K562 (cell line): ENCODE measurements around the gene ASPHD2. TPM values are rescaled to one million over a fixed set of nuclear protein-coding genes. Genes with fewer than 3 reads are reported as not detected.

Experiments
- ATAC-seq: fragments of 200-7000 bp; cut with Tn5 transposase; 3 replicates; pipeline ENCODE4 v1.9.1; 2020; ENCODE audit warnings: moderate library complexity
- BruUV-seq: library from RNA; stranded (reverse); fragments of 400-500 nt; replicated peaks from 2 replicates; lab custom pipeline; 2021; lab: Mats Ljungman, UMichigan
- CTCF ChIA-PET: fragments of 300-600 bp; formaldehyde crosslinking; extraction: SDS; loops from one replicate; lab custom pipeline; 2021; ENCODE audit warnings: low intra/inter-chr PET ratio; lab: Yijun Ruan, JAX
- POLR2A ChIA-PET: fragments of 300-600, 350-650 bp; sonication (Branson Sonifier 250); formaldehyde crosslinking; extraction: SDS; loops from one replicate; lab custom pipeline; 2021; ENCODE audit warnings: antibody characterized with exemption, inconsistent platforms; lab: Yijun Ruan, JAX
- DNase-seq, 4 experiments: peaks; one replicate each; pipeline versions ENCODE4 v3.0.0 to v3.0.0-alpha.2; 2011 to 2018; ENCODE audit warnings: low spot score in 3 of 4, mixed read lengths in 3 of 4; ENCODE audit errors: extremely low read depth in 1 of 4
- FAIRE-seq: peaks from 2 replicates; lab custom pipeline; 2011; peaks lifted over from hg19 to GRCh38; lab: Jason Lieb, UNC
- H2AFZ ChIP-seq: 2 replicates; pipeline ENCODE4 v1.6.0; 2011; ENCODE audit warnings: low read depth, low read length, control low read depth, inconsistent platforms
- H3K27ac ChIP-seq: fragments of 200-600 bp; 3 replicates; pipeline ENCODE4 v1.8.0; 2011; ENCODE audit warnings: low read depth, mild to moderate bottlenecking, control low read depth, inconsistent platforms, low read length, moderate library complexity, mixed read lengths; ENCODE audit errors: extremely low read depth
- H3K27me3 ChIP-seq, 2 experiments: fragments of 300-600 bp in 1 of 2; 2 replicates in 1 of 2; 3 replicates in 1 of 2; pipeline versions ENCODE4 v1.6.0 to v1.8.0; 2011; ENCODE audit warnings: inconsistent platforms in 2 of 2, low read length in 2 of 2, mild to moderate bottlenecking in 1 of 2, mixed read lengths in 1 of 2, moderate library complexity in 1 of 2; ENCODE audit not compliant: control insufficient read depth in 2 of 2, insufficient read depth in 2 of 2
- H3K36me3 ChIP-seq: fragments of 300-600 bp; 3 replicates; pipeline ENCODE4 v1.8.0; 2011; ENCODE audit warnings: mild to moderate bottlenecking, low read length, inconsistent platforms; ENCODE audit not compliant: control insufficient read depth, insufficient read depth
- H3K4me1 ChIP-seq, 2 experiments: fragments of 200-600 bp in 1 of 2; replicated peaks in 1 of 2; 2 replicates in 1 of 2; 3 replicates in 1 of 2; pipeline versions ENCODE4 v1.5.1 to v1.8.0; 2011; ENCODE audit warnings: inconsistent platforms in 2 of 2, low read length in 2 of 2, mild to moderate bottlenecking in 1 of 2, mixed read lengths in 1 of 2, moderate library complexity in 1 of 2; ENCODE audit not compliant: control insufficient read depth in 2 of 2, insufficient read depth in 2 of 2
- H3K4me2 ChIP-seq: 2 replicates; pipeline ENCODE4 v1.6.1; 2011; ENCODE audit warnings: low read length, control low read depth, inconsistent platforms, mixed read lengths; ENCODE audit not compliant: insufficient read depth
- H3K4me3 ChIP-seq: fragments of 200-600 bp; sonication (generic), shearing (Covaris generic); 2 replicates; pipeline ENCODE4 v1.5.1; 2016; ENCODE audit warnings: control low read depth, inconsistent platforms
- H3K79me2 ChIP-seq: fragments of 200-600 bp; 3 replicates; pipeline ENCODE4 v1.8.0; 2011; ENCODE audit warnings: low read length, inconsistent platforms; ENCODE audit not compliant: control insufficient read depth, insufficient read depth
- H3K9ac ChIP-seq, 2 experiments: 2 replicates each; pipeline versions ENCODE4 v1.6.0 to v1.6.1; 2011; ENCODE audit warnings: low read depth in 2 of 2, low read length in 2 of 2, control low read depth in 1 of 2, inconsistent platforms in 1 of 2, mild to moderate bottlenecking in 1 of 2, mixed read lengths in 1 of 2; ENCODE audit not compliant: insufficient read depth in 1 of 2
- H3K9me1 ChIP-seq: one replicate; pipeline ENCODE4 v1.6.0; 2011; ENCODE audit warnings: inconsistent platforms, mild to moderate bottlenecking, low read length, moderate library complexity; ENCODE audit not compliant: control insufficient read depth, insufficient read depth
- H3K9me3 ChIP-seq: replicated peaks from 2 replicates; pipeline ENCODE4 v1.5.1; 2011; ENCODE audit warnings: low read depth, low read length, inconsistent platforms; ENCODE audit not compliant: control insufficient read depth, insufficient read depth
- H4K20me1 ChIP-seq: replicated peaks from 2 replicates; pipeline ENCODE4 v1.6.1; 2011; ENCODE audit warnings: low read length, inconsistent platforms, mixed read lengths; ENCODE audit not compliant: control insufficient read depth, insufficient read depth
- ARNT ChIP-seq, 2 experiments: fragments of 450-650 bp; IDR thresholded peaks; 2 replicates each; pipeline ENCODE4 v1.6.1; 2016; ENCODE audit warnings: mild to moderate bottlenecking in 1 of 2
- ETV5 ChIP-seq: sonication (generic); formaldehyde crosslinking; IDR thresholded peaks from 2 replicates; pipeline ENCODE4 v1.4.0; 2020; ENCODE audit warnings: low read depth, mild to moderate bottlenecking, missing genetic modification reagents
- KAT2B ChIP-seq: IDR thresholded peaks from one replicate; pipeline ENCODE4 v1.6.1; 2012; ENCODE audit warnings: low read depth, mild to moderate bottlenecking, control low read depth, inconsistent platforms, low read length, moderate library complexity
- NFE2 ChIP-seq: IDR thresholded peaks from 2 replicates; pipeline ENCODE4 v1.6.1; 2014; ENCODE audit warnings: antibody characterized with exemption, low read depth
- RFX1 ChIP-seq: fragments of 450-650 bp; IDR thresholded peaks from 2 replicates; pipeline ENCODE4 v1.6.1; 2016; ENCODE audit warnings: mild to moderate bottlenecking, moderate library complexity
- SNIP1 ChIP-seq: fragments of 450-650 bp; IDR thresholded peaks from 2 replicates; pipeline ENCODE4 v1.7.1; 2017; ENCODE audit warnings: low read depth, mild to moderate bottlenecking
- YY1 ChIP-seq, 3 experiments: IDR thresholded peaks; 2 replicates each; pipeline ENCODE4 v1.6.1; 2011; ENCODE audit warnings: low read length in 2 of 3, mild to moderate bottlenecking in 2 of 3, moderate library complexity in 2 of 3, borderline replicate concordance in 1 of 3, control low read depth in 1 of 3, low read depth in 1 of 3; ENCODE audit not compliant: insufficient read depth in 3 of 3, insufficient replicate concordance in 2 of 3, control insufficient read depth in 1 of 3, insufficient read length in 1 of 3; ENCODE audit errors: extremely low read depth in 1 of 3
- ZNF121 ChIP-seq: sonication (generic); formaldehyde crosslinking; conservative IDR thresholded peaks from 2 replicates; pipeline ENCODE4 v1.8.0; 2022; ENCODE audit warnings: missing genetic modification reagents
- ZNF133 ChIP-seq: fragments of 250-450 bp; sonication (Bioruptor Pico); IDR thresholded peaks from 2 replicates; pipeline ENCODE4 v1.4.0; 2020; ENCODE audit warnings: mild to moderate bottlenecking
- ZNF766 ChIP-seq: fragments of 200-800 bp; sonication (Bioruptor generic); conservative IDR thresholded peaks from 2 replicates; pipeline ENCODE4 v1.6.1; 2016; ENCODE audit warnings: missing genetic modification characterization, missing compliant biosample characterization
- WGBS: fragments of 100-300 bp; shearing (Covaris generic); methylation state at CpG from one replicate; pipeline ENCODE4 v1.1.6; 2016; ENCODE audit warnings: low coverage, mixed read lengths; ENCODE audit not compliant: insufficient coverage; ENCODE audit errors: missing lambda C conversion rate; 5-methylcytosine and 5-hydroxymethylcytosine counted together
- in situ Hi-C: fragments of 300-500 bp; cut with MboI; formaldehyde crosslinking; loops from 4 replicates; pipeline ENCODE4 v1.15.0; 2018; ENCODE audit warnings: inconsistent platforms, mixed read lengths
- intact Hi-C: fragments of 100-400 bp; cut with micrococcal nuclease; formaldehyde crosslinking; loops from 2 replicates; pipeline ENCODE4 v1.14.2; 2022
- polyA plus RNA-seq, 8 experiments: library from polyadenylated mRNA; depleted of rRNA in 4 of 8; stranded (reverse) in 5 of 8; unstranded in 3 of 8; fragments of >200 nt; fragmentation: Nextera tagmentation in 2 of 8; fragmentation: Illumina TruSeq in 1 of 8; extraction: Ambion mirVana in 2 of 8; extraction: Trizol in 1 of 8; gene quantifications; 2 replicates each; pipeline versions ENCODE4 v1.2.1 to v1.2.3, GENCODE V29; 2011 to 2014; ENCODE audit warnings: inconsistent platforms in 1 of 8, missing spikeins in 1 of 8
- total RNA-seq, 7 experiments: library from RNA; depleted of rRNA in 6 of 7; stranded (reverse); fragments of >200 nt in 6 of 7; fragmentation: Illumina TruSeq in 2 of 7; extraction: Trizol in 2 of 7; gene quantifications; 2 replicates each; pipeline versions ENCODE4 v1.2.1 to v1.2.3, GENCODE V29; 2011 to 2021; ENCODE audit warnings: low replicate concordance in 1 of 7
- TF ChIP-seq, protein P1 (sequence below), 2 experiments: fragments of 200-800 bp in 1 of 2; sonication (Bioruptor generic) in 1 of 2; sonication (generic) in 1 of 2; formaldehyde crosslinking in 1 of 2; IDR thresholded peaks in 1 of 2; conservative IDR thresholded peaks in 1 of 2; 2 replicates each; pipeline versions ENCODE4 v1.5.0 to v1.6.1; 2016 to 2020; ENCODE audit warnings: missing compliant biosample characterization in 1 of 2, missing genetic modification characterization in 1 of 2, missing genetic modification reagents in 1 of 2
- TF ChIP-seq, protein P2 (sequence below): fragments of 450-650 bp; IDR thresholded peaks from one replicate; pipeline ENCODE4 v1.6.1; 2018; ENCODE audit warnings: mild to moderate bottlenecking, moderate library complexity; ENCODE audit not compliant: partially characterized antibody
- TF ChIP-seq, protein P3 (sequence below): IDR thresholded peaks from 2 replicates; pipeline ENCODE4 v1.6.1; 2011; ENCODE audit warnings: borderline replicate concordance, low read depth, mild to moderate bottlenecking, moderate library complexity, low read length; ENCODE audit not compliant: insufficient read depth, poor library complexity, severe bottlenecking

Gene ASPHD2
- total and polyA plus RNA-seq, 9 of the 15 experiments (the other 6 are each of a cell fraction or from before 2014, with no cell fraction given), result 0.18 to 0.64 (median 0.36) TPM

DNA sequence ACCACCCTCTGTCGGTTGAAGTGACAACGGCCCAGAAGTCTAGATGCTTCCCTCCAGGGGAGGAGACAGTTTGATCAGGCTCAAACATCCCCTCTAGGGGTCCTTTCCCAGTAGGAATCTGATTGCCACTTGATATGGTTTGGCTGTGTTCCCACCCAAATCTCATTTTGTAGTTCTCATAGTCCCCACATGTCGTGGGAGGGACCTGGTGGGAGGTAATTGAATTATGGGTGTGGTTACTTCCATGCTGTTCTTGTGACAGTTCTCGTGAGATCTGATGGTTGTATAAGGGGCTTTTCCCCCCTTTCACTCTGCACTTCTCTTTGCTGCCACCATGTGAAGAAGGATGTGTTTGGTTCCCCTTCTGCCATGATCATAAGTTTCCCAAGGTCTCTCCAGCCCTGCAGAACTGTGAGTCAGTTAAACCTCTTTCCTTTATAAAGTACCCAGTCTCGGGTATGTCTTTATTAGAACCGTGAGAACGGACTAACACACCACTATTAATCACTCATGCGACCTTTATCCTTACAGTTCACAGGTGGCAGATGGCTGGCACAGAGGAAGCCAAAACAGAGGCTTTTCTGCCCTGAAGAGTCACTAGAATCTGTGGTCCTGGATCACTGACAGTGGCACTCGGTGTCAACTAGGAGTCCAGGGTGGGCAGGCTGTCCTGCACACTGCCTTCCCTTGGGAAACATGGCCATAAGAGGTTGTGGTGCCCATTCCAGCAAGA lies 21.6 kb downstream of the ASPHD2 start:
- no peak overlapping the region for H3K9ac ChIP-seq
- no peaks in the 10 kb centered on the region for H3K9me3 ChIP-seq
- no peaks in the 10 kb centered on the region for H3K79me2 ChIP-seq
- ATAC-seq (no peak), FAIRE-seq (no peak), DNase-seq (no peak)
- H3K27ac ChIP-seq, result no peak overlapping the region
- H4K20me1 ChIP-seq, result no peaks in the 10 kb centered on the region
- peaks cover 34% of the 10 kb centered on the region; the same call in 2 of the 3 replicates for H3K36me3 ChIP-seq
- no peak overlapping the region for H3K4me2 ChIP-seq
- WGBS, result 56% methylated on average over 8 of the region's 9 CpGs
- POLR2A ChIA-PET, result interaction anchor here (0.6 kb wide), 1 partner anchor 81 kb away, joined by 3 read pairs; no protein-coding TSS in a partner anchor
- H3K4me3 ChIP-seq, result no peak overlapping the region
- H3K27me3 ChIP-seq, result no peaks in the 10 kb centered on the region
- H2AFZ ChIP-seq, result no peak overlapping the region
- no peaks in the 10 kb centered on the region for H3K9me1 ChIP-seq
- no TSS peak for BruUV-seq
- in situ Hi-C loops, result no loop called here
- H3K4me1 ChIP-seq, result peaks cover 0 to 3% of the 10 kb centered on the region in 2 experiments; a peak in 3 of 5 replicates
- TF ChIP-seq YY1 (IDR thresholded peaks at IDR 0.05; ENCODE audit: borderline replicate concordance in 1 of 3, control insufficient read depth in 1 of 3, extremely low read depth in 1 of 3, insufficient read depth in 3 of 3, insufficient read length in 1 of 3, insufficient replicate concordance in 2 of 3, low read depth in 1 of 3, low read length in 2 of 3) (no peak), ETV5 (no peak), NFE2 (no peak), KAT2B (no peak), SNIP1 (no peak), ZNF766 (CRISPR knock-in tag) (no peak), ARNT (IDR thresholded peaks at IDR 0.05) (no peak), RFX1 (no peak), ZNF133 (CRISPR knock-in tag) (no peak), ZNF121 (CRISPR knock-in tag) (no peak)
- TF ChIP-seq, protein P1, sequence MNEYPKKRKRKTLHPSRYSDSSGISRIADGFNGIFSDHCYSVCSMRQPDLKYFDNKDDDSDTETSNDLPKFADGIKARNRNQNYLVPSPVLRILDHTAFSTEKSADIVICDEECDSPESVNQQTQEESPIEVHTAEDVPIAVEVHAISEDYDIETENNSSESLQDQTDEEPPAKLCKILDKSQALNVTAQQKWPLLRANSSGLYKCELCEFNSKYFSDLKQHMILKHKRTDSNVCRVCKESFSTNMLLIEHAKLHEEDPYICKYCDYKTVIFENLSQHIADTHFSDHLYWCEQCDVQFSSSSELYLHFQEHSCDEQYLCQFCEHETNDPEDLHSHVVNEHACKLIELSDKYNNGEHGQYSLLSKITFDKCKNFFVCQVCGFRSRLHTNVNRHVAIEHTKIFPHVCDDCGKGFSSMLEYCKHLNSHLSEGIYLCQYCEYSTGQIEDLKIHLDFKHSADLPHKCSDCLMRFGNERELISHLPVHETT (CRISPR knock-in tag; conservative IDR thresholded peaks at IDR 0.05 in 1 of 2, IDR thresholded peaks at IDR 0.05 in 1 of 2), result no peak
- TF ChIP-seq, protein P2, sequence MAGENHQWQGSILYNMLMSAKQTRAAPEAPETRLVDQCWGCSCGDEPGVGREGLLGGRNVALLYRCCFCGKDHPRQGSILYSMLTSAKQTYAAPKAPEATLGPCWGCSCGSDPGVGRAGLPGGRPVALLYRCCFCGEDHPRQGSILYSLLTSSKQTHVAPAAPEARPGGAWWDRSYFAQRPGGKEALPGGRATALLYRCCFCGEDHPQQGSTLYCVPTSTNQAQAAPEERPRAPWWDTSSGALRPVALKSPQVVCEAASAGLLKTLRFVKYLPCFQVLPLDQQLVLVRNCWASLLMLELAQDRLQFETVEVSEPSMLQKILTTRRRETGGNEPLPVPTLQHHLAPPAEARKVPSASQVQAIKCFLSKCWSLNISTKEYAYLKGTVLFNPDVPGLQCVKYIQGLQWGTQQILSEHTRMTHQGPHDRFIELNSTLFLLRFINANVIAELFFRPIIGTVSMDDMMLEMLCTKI, result no peak
- TF ChIP-seq, protein P3, sequence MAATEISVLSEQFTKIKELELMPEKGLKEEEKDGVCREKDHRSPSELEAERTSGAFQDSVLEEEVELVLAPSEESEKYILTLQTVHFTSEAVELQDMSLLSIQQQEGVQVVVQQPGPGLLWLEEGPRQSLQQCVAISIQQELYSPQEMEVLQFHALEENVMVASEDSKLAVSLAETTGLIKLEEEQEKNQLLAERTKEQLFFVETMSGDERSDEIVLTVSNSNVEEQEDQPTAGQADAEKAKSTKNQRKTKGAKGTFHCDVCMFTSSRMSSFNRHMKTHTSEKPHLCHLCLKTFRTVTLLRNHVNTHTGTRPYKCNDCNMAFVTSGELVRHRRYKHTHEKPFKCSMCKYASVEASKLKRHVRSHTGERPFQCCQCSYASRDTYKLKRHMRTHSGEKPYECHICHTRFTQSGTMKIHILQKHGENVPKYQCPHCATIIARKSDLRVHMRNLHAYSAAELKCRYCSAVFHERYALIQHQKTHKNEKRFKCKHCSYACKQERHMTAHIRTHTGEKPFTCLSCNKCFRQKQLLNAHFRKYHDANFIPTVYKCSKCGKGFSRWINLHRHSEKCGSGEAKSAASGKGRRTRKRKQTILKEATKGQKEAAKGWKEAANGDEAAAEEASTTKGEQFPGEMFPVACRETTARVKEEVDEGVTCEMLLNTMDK, result no peak
- TF ChIP-seq, all 486 proteins: peak for 0
- CTCF ChIA-PET, result no interaction called here
- intact Hi-C loops, result no loop called here
